ENCODE measurements around the gene SCAF1. TPM values are rescaled to one million over a fixed set of nuclear protein-coding genes. Genes with fewer than 3 reads are reported as not detected.

The SCAF1 gene
- total and polyA plus RNA-seq, 2 of the 13 experiments (the other 11 are each of a cell fraction or from before 2014, with no cell fraction given): 3.3 to 6.1 TPM

DNA sequence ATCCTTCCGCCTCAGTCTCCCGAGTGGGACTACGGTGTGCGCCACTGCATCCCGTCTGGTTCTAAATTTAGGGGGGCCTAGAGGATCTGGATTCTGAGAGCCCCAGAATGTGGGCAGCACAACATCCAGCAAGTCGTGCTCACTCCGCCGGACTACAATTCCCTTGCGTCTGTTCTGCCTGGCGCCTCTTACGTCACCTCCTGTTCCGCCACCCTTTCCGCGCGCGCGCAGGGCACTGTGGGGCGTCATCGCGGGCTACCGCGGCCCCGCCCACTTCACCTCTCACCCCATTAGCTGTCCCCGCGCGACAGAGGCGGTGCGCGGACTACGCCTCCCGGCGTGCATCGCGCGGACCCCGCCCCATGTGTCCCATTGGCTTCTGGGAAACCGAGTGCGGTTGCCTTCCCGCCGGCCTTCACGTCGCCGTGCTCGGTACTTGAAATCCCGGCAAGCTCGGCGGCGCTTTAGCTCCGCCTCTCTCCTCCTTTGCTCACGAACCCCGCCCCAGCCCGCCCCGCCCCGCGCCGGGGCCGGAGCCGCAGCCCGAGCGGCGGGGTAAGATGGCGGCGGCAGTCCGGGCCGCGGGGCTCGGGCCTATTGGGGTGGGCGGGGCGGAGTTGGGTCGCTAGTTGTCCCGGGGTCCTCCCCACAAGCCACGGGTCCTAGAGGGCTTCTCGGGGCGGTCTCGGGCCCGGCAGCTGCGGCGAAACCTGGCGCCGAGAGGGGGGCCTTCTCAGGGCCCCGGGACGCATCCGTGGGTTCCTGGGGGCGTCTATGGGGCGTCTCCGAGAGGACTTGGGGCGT lies at the start of gene SCAF1 (continued):
- TF ChIP-seq, protein P1, sequence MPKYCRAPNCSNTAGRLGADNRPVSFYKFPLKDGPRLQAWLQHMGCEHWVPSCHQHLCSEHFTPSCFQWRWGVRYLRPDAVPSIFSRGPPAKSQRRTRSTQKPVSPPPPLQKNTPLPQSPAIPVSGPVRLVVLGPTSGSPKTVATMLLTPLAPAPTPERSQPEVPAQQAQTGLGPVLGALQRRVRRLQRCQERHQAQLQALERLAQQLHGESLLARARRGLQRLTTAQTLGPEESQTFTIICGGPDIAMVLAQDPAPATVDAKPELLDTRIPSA (CRISPR knock-in tag; IDR thresholded peaks at IDR 0.05; ENCODE audit: borderline replicate concordance): no peak
- TF ChIP-seq ZFP82 (CRISPR knock-in tag; IDR thresholded peaks at IDR 0.05; ENCODE audit: borderline replicate concordance): peak; percentile 86; the same call in 1 of the 2 replicates
- TF ChIP-seq KDM5B (CRISPR knock-in tag; IDR thresholded peaks at IDR 0.05; ENCODE audit: borderline replicate concordance): no peak
- TF ChIP-seq ZNF441 (CRISPR knock-in tag; IDR thresholded peaks at IDR 0.05; ENCODE audit: borderline replicate concordance): no peak
- TF ChIP-seq ZNF780A (CRISPR knock-in tag; IDR thresholded peaks at IDR 0.05): no peak
- TF ChIP-seq ZNF841 (CRISPR knock-in tag; IDR thresholded peaks at IDR 0.05; ENCODE audit: borderline replicate concordance): no peak
- TF ChIP-seq ZNF225 (CRISPR knock-in tag; IDR thresholded peaks at IDR 0.05): no peak
- no peak for TF ChIP-seq ZNF775 (CRISPR knock-in tag; IDR thresholded peaks at IDR 0.05; ENCODE audit: borderline replicate concordance)
- no peak for TF ChIP-seq ZNF879 (CRISPR knock-in tag; IDR thresholded peaks at IDR 0.05)
- TF ChIP-seq ZNF234 (CRISPR knock-in tag; conservative IDR thresholded peaks at IDR 0.05): no peak
- TF ChIP-seq, protein P2, sequence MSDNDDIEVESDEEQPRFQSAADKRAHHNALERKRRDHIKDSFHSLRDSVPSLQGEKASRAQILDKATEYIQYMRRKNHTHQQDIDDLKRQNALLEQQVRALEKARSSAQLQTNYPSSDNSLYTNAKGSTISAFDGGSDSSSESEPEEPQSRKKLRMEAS (IDR thresholded peaks at IDR 0.05): peak; percentile 67
- TF ChIP-seq, protein P3, sequence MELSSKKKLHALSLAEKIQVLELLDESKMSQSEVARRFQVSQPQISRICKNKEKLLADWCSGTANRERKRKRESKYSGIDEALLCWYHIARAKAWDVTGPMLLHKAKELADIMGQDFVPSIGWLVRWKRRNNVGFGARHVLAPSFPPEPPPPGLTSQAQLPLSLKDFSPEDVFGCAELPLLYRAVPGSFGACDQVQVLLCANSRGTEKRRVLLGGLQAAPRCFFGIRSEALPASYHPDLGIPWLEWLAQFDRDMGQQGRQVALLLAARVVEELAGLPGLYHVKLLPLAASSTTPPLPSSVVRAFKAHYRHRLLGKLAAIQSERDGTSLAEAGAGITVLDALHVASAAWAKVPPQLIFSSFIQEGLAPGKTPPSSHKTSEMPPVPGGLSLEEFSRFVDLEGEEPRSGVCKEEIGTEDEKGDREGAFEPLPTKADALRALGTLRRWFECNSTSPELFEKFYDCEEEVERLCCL (CRISPR knock-in tag; IDR thresholded peaks at IDR 0.05; ENCODE audit: borderline replicate concordance): no peak
- TF ChIP-seq HOXA5 (CRISPR knock-in tag; IDR thresholded peaks at IDR 0.05): peak; percentile 65
- TF ChIP-seq, protein P4, sequence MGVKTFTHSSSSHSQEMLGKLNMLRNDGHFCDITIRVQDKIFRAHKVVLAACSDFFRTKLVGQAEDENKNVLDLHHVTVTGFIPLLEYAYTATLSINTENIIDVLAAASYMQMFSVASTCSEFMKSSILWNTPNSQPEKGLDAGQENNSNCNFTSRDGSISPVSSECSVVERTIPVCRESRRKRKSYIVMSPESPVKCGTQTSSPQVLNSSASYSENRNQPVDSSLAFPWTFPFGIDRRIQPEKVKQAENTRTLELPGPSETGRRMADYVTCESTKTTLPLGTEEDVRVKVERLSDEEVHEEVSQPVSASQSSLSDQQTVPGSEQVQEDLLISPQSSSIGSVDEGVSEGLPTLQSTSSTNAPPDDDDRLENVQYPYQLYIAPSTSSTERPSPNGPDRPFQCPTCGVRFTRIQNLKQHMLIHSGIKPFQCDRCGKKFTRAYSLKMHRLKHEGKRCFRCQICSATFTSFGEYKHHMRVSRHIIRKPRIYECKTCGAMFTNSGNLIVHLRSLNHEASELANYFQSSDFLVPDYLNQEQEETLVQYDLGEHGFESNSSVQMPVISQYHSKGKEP (CRISPR knock-in tag; IDR thresholded peaks at IDR 0.05): no peak
- TF ChIP-seq SRSF1 (optimal IDR thresholded peaks at IDR 0.05; ENCODE audit: low read depth, low read length): no peak
- TF ChIP-seq ZNF83 (CRISPR knock-in tag; IDR thresholded peaks at IDR 0.05; ENCODE audit: borderline replicate concordance): no peak
- TF ChIP-seq, protein P5, sequence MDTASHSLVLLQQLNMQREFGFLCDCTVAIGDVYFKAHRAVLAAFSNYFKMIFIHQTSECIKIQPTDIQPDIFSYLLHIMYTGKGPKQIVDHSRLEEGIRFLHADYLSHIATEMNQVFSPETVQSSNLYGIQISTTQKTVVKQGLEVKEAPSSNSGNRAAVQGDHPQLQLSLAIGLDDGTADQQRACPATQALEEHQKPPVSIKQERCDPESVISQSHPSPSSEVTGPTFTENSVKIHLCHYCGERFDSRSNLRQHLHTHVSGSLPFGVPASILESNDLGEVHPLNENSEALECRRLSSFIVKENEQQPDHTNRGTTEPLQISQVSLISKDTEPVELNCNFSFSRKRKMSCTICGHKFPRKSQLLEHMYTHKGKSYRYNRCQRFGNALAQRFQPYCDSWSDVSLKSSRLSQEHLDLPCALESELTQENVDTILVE (CRISPR knock-in tag; IDR thresholded peaks at IDR 0.05): peak; percentile 95
- TF ChIP-seq MIER3 (CRISPR knock-in tag; IDR thresholded peaks at IDR 0.05; ENCODE audit: borderline replicate concordance): peak; percentile 71; the same call in 1 of the 2 replicates
- no peak for TF ChIP-seq STAG1 (CRISPR knock-in tag; IDR thresholded peaks at IDR 0.05)
- no peak for TF ChIP-seq ZNF337 (CRISPR knock-in tag; IDR thresholded peaks at IDR 0.05; ENCODE audit: borderline replicate concordance, low read depth)
- TF ChIP-seq MED8 (CRISPR knock-in tag; IDR thresholded peaks at IDR 0.05; ENCODE audit: insufficient replicate concordance): no peak

Measured in HepG2 (cell line).